ENCODE measurements around the gene ABHD17B. TPM values are rescaled to one million over a fixed set of nuclear protein-coding genes. Genes with fewer than 3 reads are reported as not detected.
A peak's percentile ranks its signal among the peaks of the same experiment; 100 is the strongest.
"Not testable (repeated sequence)": the region's sequence is repeated elsewhere in the genome, so short reads cannot be mapped to it uniquely, and the experiment has no call there.

Gene ABHD17B
- total RNA-seq (2014; rRNA removed): 10.0 and 11.6 TPM in 2 replicates
- Bru-seq, nascent RNA: percentile 73 among the genes with signal in this experiment
- BruChase-seq, experiment 1, labeled RNA remaining after a 6-hour chase: percentile 60 among the genes with signal in this experiment
- BruChase-seq, experiment 2, labeled RNA remaining after a 2-hour chase: percentile 70 among the genes with signal in this experiment
- long read RNA-seq, transcript ABHD17B-201 (4 exons, 2,614 nt): major isoform, 29 of 34 reads
- long read RNA-seq, partial matches to known transcripts: 1 of 34 reads
- long read RNA-seq, other reads (novel, unspliced or antisense): 2 of 34 reads

GRCh38 chr9:71911061-71911907, at the start of gene ABHD17B, which contains the start of gene C9orf85:
TSS of gene ABHD17B (minus strand) at chr9:71911193. CDS start at chr9:71875080, 36,113 bp downstream.
TSS of gene C9orf85 (plus strand) at chr9:71911639. CDS start at chr9:71911735, 96 bp downstream.
- H3K27ac ChIP-seq (ENCODE audit: low read length): peak within 1 kb of the TSS; percentile 79
- peak within 1 kb of the TSS; percentile 86 for H3K4me2 ChIP-seq (ENCODE audit: low read length)
- peak within 1 kb of the TSS; percentile 81 for H3K9ac ChIP-seq (ENCODE audit: low read length)
- H3K36me3 ChIP-seq (ENCODE audit: low read depth, low read length): no peaks in the 10 kb centered on the region
- peak within 1 kb of the TSS; percentile 87 for H3K4me3 ChIP-seq (ENCODE audit: low read length)
- H3F3A ChIP-seq (ENCODE audit: low read length, unreplicated experiment): no peaks in the 10 kb centered on the region
- intact Hi-C loops (cut with micrococcal nuclease): loop anchor here (1.0 to 10.0 kb wide), 5 partner anchors 33 to 142 kb away; partner anchors contain the start of gene CEMIP2
- DNase-seq (peak; percentile 98), ATAC-seq (peak; percentile 88)
- ChIA-PET CTCF (interaction anchor here (0.6 kb wide), 1 partner anchor 114 kb away, joined by 7 read pairs; no protein-coding TSS in a partner anchor), POLR2A (ENCODE audit: unreplicated experiment) (interaction anchor here (0.6 to 1.4 kb wide), 8 partner anchors 9 to 453 kb away, joined by 3 to 26 read pairs (median 4); no protein-coding TSS in a partner anchor)
- no peaks in the 10 kb centered on the region for H3K9me3 ChIP-seq (ENCODE audit: low read length)
- H2AFZ ChIP-seq (ENCODE audit: low read length): peak within 1 kb of the TSS; percentile 81
- H3K79me2 ChIP-seq (ENCODE audit: low read length): peaks cover 90% of the 10 kb centered on the region
- H4K20me1 ChIP-seq (ENCODE audit: low read length): peaks cover 31% of the 10 kb centered on the region
- peaks cover 10% of the 10 kb centered on the region; the same call in 1 of the 2 replicates for H3K4me1 ChIP-seq (ENCODE audit: insufficient read depth, low read length)
- no peak for TF ChIP-seq CTCF (conservative IDR thresholded peaks at IDR 0.05; ENCODE audit: low read depth, low read length)
- TF ChIP-seq EZH2 (IDR thresholded peaks at IDR 0.05; ENCODE audit: low read length, unreplicated experiment): no peak
- no peak for TF ChIP-seq EZH2phosphoT487 (IDR thresholded peaks at IDR 0.05; ENCODE audit: borderline replicate concordance, low read length)
- no TSS peak for BruUV-seq (replicated peaks)
- no peaks in the 10 kb centered on the region for H3K27me3 ChIP-seq (ENCODE audit: low read length)
- no peaks in the 10 kb centered on the region for H3K9me2 ChIP-seq (replicated peaks; ENCODE audit: low read length)

GRCh38 chr9:71955300-71955915, 44.4 kb upstream of the ABHD17B start:
- H3K27ac ChIP-seq (ENCODE audit: low read length): no peak overlapping the region
- TF ChIP-seq CTCF (conservative IDR thresholded peaks at IDR 0.05; ENCODE audit: low read depth, low read length): no peak
- TF ChIP-seq EZH2phosphoT487 (IDR thresholded peaks at IDR 0.05; ENCODE audit: borderline replicate concordance, low read length): no peak
- no peak for TF ChIP-seq EZH2 (IDR thresholded peaks at IDR 0.05; ENCODE audit: low read length, unreplicated experiment)
- no peaks in the 10 kb centered on the region for H3K4me1 ChIP-seq (ENCODE audit: insufficient read depth, low read length)
- H3K9ac ChIP-seq (ENCODE audit: low read length): no peak overlapping the region
- intact Hi-C loops (cut with micrococcal nuclease): no loop called here
- ATAC-seq: no peak
- no peak for DNase-seq
- ChIA-PET POLR2A (ENCODE audit: unreplicated experiment) (interaction anchor here (0.9 kb wide), 1 partner anchor 13 kb away, joined by 4 read pairs; no protein-coding TSS in a partner anchor), CTCF (no interaction called here)
- H3K4me2 ChIP-seq (ENCODE audit: low read length): no peak overlapping the region
- no peaks in the 10 kb centered on the region for H3K79me2 ChIP-seq (ENCODE audit: low read length)
- no peak overlapping the region for H2AFZ ChIP-seq (ENCODE audit: low read length)
- no peak overlapping the region for H3K4me3 ChIP-seq (ENCODE audit: low read length)
- H3K27me3 ChIP-seq (ENCODE audit: low read length): no peaks in the 10 kb centered on the region
- H3K9me2 ChIP-seq (replicated peaks; ENCODE audit: low read length): no peaks in the 10 kb centered on the region
- no peaks in the 10 kb centered on the region for H3K36me3 ChIP-seq (ENCODE audit: low read depth, low read length)
- H4K20me1 ChIP-seq (ENCODE audit: low read length): no peaks in the 10 kb centered on the region
- H3K9me3 ChIP-seq (ENCODE audit: low read length): no peaks in the 10 kb centered on the region
- no TSS peak for BruUV-seq (replicated peaks)
- H3F3A ChIP-seq (ENCODE audit: low read length, unreplicated experiment): no peaks in the 10 kb centered on the region

GRCh38 chr9:71954652-71955051, 43.7 kb upstream of the ABHD17B start:
- H3K9ac ChIP-seq (ENCODE audit: low read length); intact Hi-C loops (cut with micrococcal nuclease): not testable (repeated sequence)
- POLR2A ChIA-PET (ENCODE audit: unreplicated experiment): interaction anchor here (0.9 kb wide), 1 partner anchor 13 kb away, joined by 4 read pairs; no protein-coding TSS in a partner anchor

More at GRCh38 chr9:71954652-71955051, 43.7 kb upstream of the ABHD17B start:
- H3F3A ChIP-seq (ENCODE audit: low read length, unreplicated experiment); H4K20me1 ChIP-seq (ENCODE audit: low read length); H3K27me3 ChIP-seq (ENCODE audit: low read length); H3K27ac ChIP-seq (ENCODE audit: low read length); H3K79me2 ChIP-seq (ENCODE audit: low read length); H3K4me3 ChIP-seq (ENCODE audit: low read length); H3K4me2 ChIP-seq (ENCODE audit: low read length); H2AFZ ChIP-seq (ENCODE audit: low read length); BruUV-seq (replicated peaks); H3K9me2 ChIP-seq (replicated peaks; ENCODE audit: low read length); DNase-seq; ATAC-seq; H3K4me1 ChIP-seq (ENCODE audit: insufficient read depth, low read length); H3K9me3 ChIP-seq (ENCODE audit: low read length); H3K36me3 ChIP-seq (ENCODE audit: low read depth, low read length): not testable (repeated sequence)
- CTCF ChIA-PET: interaction anchor here (0.6 kb wide), 1 partner anchor 97 kb away, joined by 4 read pairs; no protein-coding TSS in a partner anchor
